Measurements from ENCODE around the gene PDE7B.
A peak's percentile ranks its signal among the peaks of the same experiment; 100 is the strongest.
"Not testable (repeated sequence)": the region's sequence is repeated elsewhere in the genome, so short reads cannot be mapped to it uniquely, and the experiment has no call there.

PDE7B gene

GRCh38 chr6:135860361-135860760 lies 8.9 kb downstream of the PDE7B start:
- no peak overlapping the region for H3K4me3 ChIP-seq (ENCODE audit: low read depth, low read length)
- no peak for TF ChIP-seq CTCF (IDR thresholded peaks at IDR 0.05; ENCODE audit: control insufficient read depth, extremely low read depth, insufficient read depth)
- no peak for DNase-seq (ENCODE audit: low read depth)

GRCh38 chr6:135861189-135861588 lies 9.7 kb downstream of the PDE7B start:
- no peak for TF ChIP-seq CTCF (IDR thresholded peaks at IDR 0.05; ENCODE audit: control insufficient read depth, extremely low read depth, insufficient read depth)
- no peak overlapping the region for H3K4me3 ChIP-seq (ENCODE audit: low read depth, low read length)
- no peak for DNase-seq (ENCODE audit: low read depth)

GRCh38 chr6:135864929-135865328 lies 13.4 kb downstream of the PDE7B start:
- H3K4me3 ChIP-seq (ENCODE audit: low read depth, low read length); DNase-seq (ENCODE audit: low read depth): not testable (repeated sequence)

GRCh38 chr6:135866445-135867123 lies 15.1 kb downstream of the PDE7B start:
- peak; percentile 51 for DNase-seq (ENCODE audit: low read depth)
- no peak for TF ChIP-seq CTCF (IDR thresholded peaks at IDR 0.05; ENCODE audit: control insufficient read depth, extremely low read depth, insufficient read depth)
- peak overlapping the region; percentile 19 for H3K4me3 ChIP-seq (ENCODE audit: low read depth, low read length)

GRCh38 chr6:135867332-135867731 lies 15.8 kb downstream of the PDE7B start:
- TF ChIP-seq CTCF (IDR thresholded peaks at IDR 0.05; ENCODE audit: control insufficient read depth, extremely low read depth, insufficient read depth): no peak
- DNase-seq (ENCODE audit: low read depth): no peak
- no peak overlapping the region for H3K4me3 ChIP-seq (ENCODE audit: low read depth, low read length)

GRCh38 chr6:135869857-135870256 lies 18.4 kb downstream of the PDE7B start:
- DNase-seq (ENCODE audit: low read depth): no peak
- H3K4me3 ChIP-seq (ENCODE audit: low read depth, low read length): no peak overlapping the region
- no peak for TF ChIP-seq CTCF (IDR thresholded peaks at IDR 0.05; ENCODE audit: control insufficient read depth, extremely low read depth, insufficient read depth)

GRCh38 chr6:135870722-135871121 lies 19.2 kb downstream of the PDE7B start:
- TF ChIP-seq CTCF (IDR thresholded peaks at IDR 0.05; ENCODE audit: control insufficient read depth, extremely low read depth, insufficient read depth): no peak
- H3K4me3 ChIP-seq (ENCODE audit: low read depth, low read length): no peak overlapping the region
- no peak for DNase-seq (ENCODE audit: low read depth)
